Measurements from ENCODE around the gene ITPRIP. TPM values are rescaled to one million over a fixed set of nuclear protein-coding genes. Genes with fewer than 3 reads are reported as not detected.

The ITPRIP gene
- total RNA-seq, 3 donors from 2014 or later (not counting 1 experiment from before 2014, with no cell fraction given): 172 to 225 (median 176) TPM

- Histone ChIP-seq H3K9me3 (ENCODE audit: control insufficient read depth, insufficient read depth, low read length) (no peaks in the 10 kb centered on the region), H3K4me1 (ENCODE audit: control insufficient read depth, insufficient read depth, low read length) (peaks cover 25% of the 10 kb centered on the region), H3K36me3 (ENCODE audit: control insufficient read depth, insufficient read depth, low read length) (no peaks in the 10 kb centered on the region), H3K4me3 (ENCODE audit: low read length) (no peak overlapping the region), H3K27me3 (ENCODE audit: control insufficient read depth, insufficient read depth, low read length) (no peaks in the 10 kb centered on the region), H3K27ac (ENCODE audit: low read length) (no peak overlapping the region)
- Mint-ChIP-seq H3K4me1 (peaks cover 18 to 27% of the 10 kb centered on the region in 2 donors), H3K36me3 (no peaks in the 10 kb centered on the region), H3K27me3 (ENCODE audit: low read depth in 2 of 2) (no peaks in the 10 kb centered on the region), H3K4me3 (no peak overlapping the region), H3K9me3 (peaks cover 2 to 5% of the 10 kb centered on the region in 2 donors), H3K27ac (no peak overlapping the region)
- TF ChIP-seq CTCF (IDR thresholded peaks at IDR 0.05): no peak
- intact Hi-C loops (cut with micrococcal nuclease): no loop called here
- ATAC-seq (no peak), DNase-seq (no peak)
- 74% methylated on average over 4 of the region's 4 CpGs for WGBS (ENCODE audit: insufficient coverage)
Observed at GRCh38 chr10:104347295-104348045, 9.2 kb upstream of the ITPRIP start.

GRCh38 chr10:104345941-104346340 is 7.7 kb upstream of the ITPRIP start:
- no peaks in the 10 kb centered on the region for H3K9me3 ChIP-seq (ENCODE audit: control insufficient read depth, insufficient read depth, low read length)
- peak in 1 of 2 donors; percentile 45 for DNase-seq
- no peaks in the 10 kb centered on the region for H3K36me3 ChIP-seq (ENCODE audit: control insufficient read depth, insufficient read depth, low read length)
- TF ChIP-seq CTCF (IDR thresholded peaks at IDR 0.05): no peak
- H3K27me3 Mint-ChIP-seq (ENCODE audit: low read depth in 2 of 2): no peaks in the 10 kb centered on the region
- intact Hi-C loops (cut with micrococcal nuclease): no loop called here
- H3K27ac Mint-ChIP-seq: peak overlapping the region; percentile 80 to 86
- WGBS (ENCODE audit: insufficient coverage): 31% methylated on average over 3 of the region's 4 CpGs
- peak overlapping the region; percentile 36 for H3K27ac ChIP-seq (ENCODE audit: low read length)
- H3K4me3 ChIP-seq (ENCODE audit: low read length): no peak overlapping the region
- H3K36me3 Mint-ChIP-seq: no peaks in the 10 kb centered on the region
- peak overlapping the region; percentile 50 for H3K4me3 Mint-ChIP-seq
- no peaks in the 10 kb centered on the region for H3K27me3 ChIP-seq (ENCODE audit: control insufficient read depth, insufficient read depth, low read length)
- H3K4me1 ChIP-seq (ENCODE audit: control insufficient read depth, insufficient read depth, low read length): peaks cover 19% of the 10 kb centered on the region
- peak; percentile 63 to 73 (median 69) for ATAC-seq
- peaks cover 13 to 18% of the 10 kb centered on the region in 2 donors for H3K4me1 Mint-ChIP-seq
- peaks cover 2 to 5% of the 10 kb centered on the region in 2 donors for H3K9me3 Mint-ChIP-seq

- H3K27me3 Mint-ChIP-seq (ENCODE audit: low read depth in 2 of 2): no peaks in the 10 kb centered on the region
- ATAC-seq (no peak), DNase-seq (no peak)
- no peak for TF ChIP-seq CTCF (IDR thresholded peaks at IDR 0.05)
- no peak overlapping the region for H3K4me3 Mint-ChIP-seq
- intact Hi-C loops (cut with micrococcal nuclease): no loop called here
- peaks cover 2 to 5% of the 10 kb centered on the region in 2 donors for H3K9me3 Mint-ChIP-seq
- H3K27ac ChIP-seq (ENCODE audit: low read length): no peak overlapping the region
- H3K4me3 ChIP-seq (ENCODE audit: low read length): no peak overlapping the region
- peaks cover 13 to 18% of the 10 kb centered on the region in 2 donors for H3K4me1 Mint-ChIP-seq
- H3K36me3 ChIP-seq (ENCODE audit: control insufficient read depth, insufficient read depth, low read length): no peaks in the 10 kb centered on the region
- no peaks in the 10 kb centered on the region for H3K27me3 ChIP-seq (ENCODE audit: control insufficient read depth, insufficient read depth, low read length)
- no peaks in the 10 kb centered on the region for H3K9me3 ChIP-seq (ENCODE audit: control insufficient read depth, insufficient read depth, low read length)
- H3K27ac Mint-ChIP-seq: peak overlapping the region; percentile 80 to 86
- H3K36me3 Mint-ChIP-seq: no peaks in the 10 kb centered on the region
- peaks cover 15% of the 10 kb centered on the region for H3K4me1 ChIP-seq (ENCODE audit: control insufficient read depth, insufficient read depth, low read length)
Observed at GRCh38 chr10:104345515-104345914, 7.2 kb upstream of the ITPRIP start.

DNA sequence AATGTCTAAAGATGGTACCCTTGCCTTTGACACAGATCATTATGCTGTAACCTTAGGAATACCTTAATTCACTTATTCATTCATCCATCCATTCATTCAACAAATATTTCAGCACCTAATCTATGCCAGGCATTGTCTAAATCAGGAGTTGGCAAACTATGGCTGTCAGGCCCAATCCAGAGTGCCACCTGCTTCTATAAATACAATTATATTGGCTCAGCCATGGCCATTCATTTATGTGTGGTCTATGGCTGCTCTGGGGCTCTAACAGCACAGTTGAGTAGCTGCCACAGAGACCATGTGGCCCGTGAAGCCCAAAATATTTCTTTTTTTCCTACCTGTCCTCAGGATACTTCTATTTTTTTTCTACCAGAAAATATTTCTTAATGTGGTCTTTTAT is 6.0 kb upstream of the ITPRIP start:
- Mint-ChIP-seq H3K4me1 (peaks cover 18 to 27% of the 10 kb centered on the region in 2 donors), H3K27me3 (ENCODE audit: low read depth in 2 of 2) (peaks cover 0 to 4% of the 10 kb centered on the region in 2 donors), H3K4me3 (no peak overlapping the region), H3K27ac (no peak overlapping the region), H3K36me3 (no peaks in the 10 kb centered on the region), H3K9me3 (peaks cover 2 to 5% of the 10 kb centered on the region in 2 donors)
- Histone ChIP-seq H3K4me1 (ENCODE audit: control insufficient read depth, insufficient read depth, low read length) (peaks cover 11% of the 10 kb centered on the region), H3K27me3 (ENCODE audit: control insufficient read depth, insufficient read depth, low read length) (no peaks in the 10 kb centered on the region), H3K36me3 (ENCODE audit: control insufficient read depth, insufficient read depth, low read length) (no peaks in the 10 kb centered on the region), H3K4me3 (ENCODE audit: low read length) (no peak overlapping the region), H3K9me3 (ENCODE audit: control insufficient read depth, insufficient read depth, low read length) (no peaks in the 10 kb centered on the region), H3K27ac (ENCODE audit: low read length) (no peak overlapping the region)
- DNase-seq (no peak), ATAC-seq (no peak)
- no peak for TF ChIP-seq CTCF (IDR thresholded peaks at IDR 0.05)
- WGBS (ENCODE audit: insufficient coverage): 100% methylated on average over 1 of the region's 1 CpG
- intact Hi-C loops (cut with micrococcal nuclease): no loop called here

All from natural killer cell (primary cell).